Measurements from ENCODE around the gene PASK. TPM values are rescaled to one million over a fixed set of nuclear protein-coding genes. Genes with fewer than 3 reads are reported as not detected.

Gene PASK
- total RNA-seq, 1 donor from 2014 or later = 10.5 TPM

DNA sequence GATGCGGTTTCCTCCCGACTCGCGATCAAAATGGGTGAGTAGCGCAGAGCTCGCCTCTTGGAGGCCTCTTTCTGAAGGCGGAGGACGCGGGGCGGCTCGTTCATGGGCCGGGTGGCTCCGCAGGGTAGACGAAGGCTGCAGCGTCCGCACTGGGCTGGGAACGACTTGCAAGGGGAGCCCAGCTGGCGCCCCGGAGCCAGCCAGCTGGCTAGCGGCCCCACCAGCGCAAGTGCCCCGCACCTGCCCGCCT lies 328 bp upstream of the PASK start:
- Mint-ChIP-seq H3K4me1 (ENCODE audit: unreplicated experiment) (peaks cover 24% of the 10 kb centered on the region), H3K36me3 (ENCODE audit: unreplicated experiment) (peaks cover 3% of the 10 kb centered on the region), H3K9me3 (ENCODE audit: unreplicated experiment) (no peaks in the 10 kb centered on the region), H3K27ac (ENCODE audit: unreplicated experiment) (peak overlapping the region; percentile 76), H3K4me3 (ENCODE audit: unreplicated experiment) (peak overlapping the region; percentile 90), H3K27me3 (ENCODE audit: unreplicated experiment) (no peaks in the 10 kb centered on the region)
- DNase-seq (ENCODE audit: extremely low spot score, unreplicated experiment) = no peak
- TF ChIP-seq, protein P1, sequence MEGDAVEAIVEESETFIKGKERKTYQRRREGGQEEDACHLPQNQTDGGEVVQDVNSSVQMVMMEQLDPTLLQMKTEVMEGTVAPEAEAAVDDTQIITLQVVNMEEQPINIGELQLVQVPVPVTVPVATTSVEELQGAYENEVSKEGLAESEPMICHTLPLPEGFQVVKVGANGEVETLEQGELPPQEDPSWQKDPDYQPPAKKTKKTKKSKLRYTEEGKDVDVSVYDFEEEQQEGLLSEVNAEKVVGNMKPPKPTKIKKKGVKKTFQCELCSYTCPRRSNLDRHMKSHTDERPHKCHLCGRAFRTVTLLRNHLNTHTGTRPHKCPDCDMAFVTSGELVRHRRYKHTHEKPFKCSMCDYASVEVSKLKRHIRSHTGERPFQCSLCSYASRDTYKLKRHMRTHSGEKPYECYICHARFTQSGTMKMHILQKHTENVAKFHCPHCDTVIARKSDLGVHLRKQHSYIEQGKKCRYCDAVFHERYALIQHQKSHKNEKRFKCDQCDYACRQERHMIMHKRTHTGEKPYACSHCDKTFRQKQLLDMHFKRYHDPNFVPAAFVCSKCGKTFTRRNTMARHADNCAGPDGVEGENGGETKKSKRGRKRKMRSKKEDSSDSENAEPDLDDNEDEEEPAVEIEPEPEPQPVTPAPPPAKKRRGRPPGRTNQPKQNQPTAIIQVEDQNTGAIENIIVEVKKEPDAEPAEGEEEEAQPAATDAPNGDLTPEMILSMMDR (IDR thresholded peaks at IDR 0.05) = no peak

DNA sequence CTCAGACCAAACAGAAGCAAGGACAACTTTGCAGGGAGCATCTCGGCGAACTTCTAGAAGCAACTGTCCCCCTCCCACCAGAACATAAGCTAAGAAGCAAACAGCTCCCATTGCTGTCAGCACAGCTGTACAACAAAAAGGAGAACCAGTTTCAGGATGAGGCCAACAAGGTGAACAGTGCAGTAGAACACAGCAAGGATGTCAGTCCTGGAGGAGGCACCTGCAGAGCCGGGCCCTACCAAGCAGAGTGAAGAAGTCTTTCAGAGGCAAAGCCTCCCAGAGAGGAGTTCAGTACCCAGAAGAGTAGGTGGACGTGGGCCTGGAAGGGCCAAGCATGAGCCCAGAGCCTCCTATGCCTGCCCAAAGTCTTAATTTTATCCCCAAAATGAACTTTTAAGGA lies 1.0 kb downstream of the PASK start:
- no peak for DNase-seq (ENCODE audit: extremely low spot score, unreplicated experiment)
- peak overlapping the region; percentile 90 for H3K4me3 Mint-ChIP-seq (ENCODE audit: unreplicated experiment)
- TF ChIP-seq, protein P1 (IDR thresholded peaks at IDR 0.05) = no peak
- no peaks in the 10 kb centered on the region for H3K9me3 Mint-ChIP-seq (ENCODE audit: unreplicated experiment)
- H3K27ac Mint-ChIP-seq (ENCODE audit: unreplicated experiment) = no peak overlapping the region
- H3K4me1 Mint-ChIP-seq (ENCODE audit: unreplicated experiment) = peaks cover 24% of the 10 kb centered on the region
- peaks cover 1% of the 10 kb centered on the region for H3K36me3 Mint-ChIP-seq (ENCODE audit: unreplicated experiment)
- H3K27me3 Mint-ChIP-seq (ENCODE audit: unreplicated experiment) = no peaks in the 10 kb centered on the region

DNA sequence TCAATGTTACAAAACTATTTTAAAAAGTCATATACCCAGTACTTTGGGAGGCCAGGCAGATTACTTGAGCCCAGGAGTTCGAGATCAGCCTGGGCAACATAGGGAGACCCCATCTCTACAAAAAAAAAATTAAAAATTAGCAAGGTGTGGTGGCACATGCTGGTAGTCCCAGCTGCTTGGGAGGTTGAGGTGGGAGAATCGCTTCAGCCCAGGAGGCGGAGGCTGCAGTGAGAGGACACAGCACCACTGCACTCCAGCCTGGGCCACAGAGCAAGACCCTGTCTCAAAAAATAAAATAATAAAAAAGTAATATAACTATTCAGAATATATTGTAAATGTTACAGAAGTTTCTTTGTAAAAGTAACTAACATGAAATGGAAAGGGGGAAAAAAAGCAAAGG lies 1.9 kb downstream of the PASK start:
- Mint-ChIP-seq H3K36me3 (ENCODE audit: unreplicated experiment) (peaks cover 2% of the 10 kb centered on the region), H3K9me3 (ENCODE audit: unreplicated experiment) (no peaks in the 10 kb centered on the region), H3K4me1 (ENCODE audit: unreplicated experiment) (peaks cover 24% of the 10 kb centered on the region), H3K27me3 (ENCODE audit: unreplicated experiment) (no peaks in the 10 kb centered on the region), H3K27ac (ENCODE audit: unreplicated experiment) (no peak overlapping the region), H3K4me3 (ENCODE audit: unreplicated experiment) (no peak overlapping the region)
- no peak for DNase-seq (ENCODE audit: extremely low spot score, unreplicated experiment)
- TF ChIP-seq, protein P1 (IDR thresholded peaks at IDR 0.05) = no peak

DNA sequence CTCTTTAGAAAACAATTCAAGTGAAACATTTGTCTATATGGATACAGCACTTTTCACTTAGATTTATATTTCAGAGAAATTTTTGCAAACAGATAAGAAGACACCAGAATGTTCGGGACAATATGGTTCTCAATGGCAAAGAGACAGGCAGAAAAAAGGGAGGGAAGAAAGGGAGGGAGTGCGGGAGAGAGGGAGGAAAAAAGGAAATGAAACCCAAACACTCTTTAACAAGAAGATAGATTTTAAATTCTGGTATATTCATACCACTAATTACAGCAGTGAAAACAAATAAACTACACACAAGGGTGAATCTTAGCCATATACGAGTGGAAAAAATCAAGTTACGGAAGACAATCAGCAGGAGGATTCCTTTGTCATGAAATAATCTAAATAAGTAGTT lies 3.0 kb downstream of the PASK start:
- no peak for DNase-seq (ENCODE audit: extremely low spot score, unreplicated experiment)
- Mint-ChIP-seq H3K4me1 (ENCODE audit: unreplicated experiment) (peaks cover 14% of the 10 kb centered on the region), H3K27ac (ENCODE audit: unreplicated experiment) (no peak overlapping the region), H3K9me3 (ENCODE audit: unreplicated experiment) (no peaks in the 10 kb centered on the region), H3K36me3 (ENCODE audit: unreplicated experiment) (peaks cover 2% of the 10 kb centered on the region), H3K27me3 (ENCODE audit: unreplicated experiment) (no peaks in the 10 kb centered on the region), H3K4me3 (ENCODE audit: unreplicated experiment) (no peak overlapping the region)
- TF ChIP-seq, protein P1 (IDR thresholded peaks at IDR 0.05) = no peak

DNA sequence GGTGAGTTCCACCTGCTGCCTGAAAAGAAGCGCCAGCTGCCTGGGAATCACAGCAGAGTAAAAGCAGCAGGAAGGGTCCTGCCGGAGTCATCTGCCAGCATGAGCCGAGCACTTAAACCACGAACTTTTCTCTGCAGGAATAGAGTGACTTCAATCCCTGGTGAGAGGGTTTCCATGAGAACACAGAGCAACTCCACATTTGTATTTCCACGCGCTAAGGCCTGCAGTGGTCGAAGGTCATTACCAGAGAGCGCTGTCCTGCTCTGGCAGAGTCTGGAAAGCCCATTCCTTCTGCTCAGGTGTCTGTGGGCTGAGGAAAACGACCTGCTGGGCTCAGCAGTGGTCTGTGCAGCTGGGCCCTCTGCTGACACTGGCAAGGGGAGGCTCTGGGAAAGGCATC lies 6.7 kb downstream of the PASK start:
- no peaks in the 10 kb centered on the region for H3K27me3 Mint-ChIP-seq (ENCODE audit: unreplicated experiment)
- H3K4me3 Mint-ChIP-seq (ENCODE audit: unreplicated experiment) = no peak overlapping the region
- H3K36me3 Mint-ChIP-seq (ENCODE audit: unreplicated experiment) = peaks cover 2% of the 10 kb centered on the region
- DNase-seq (ENCODE audit: extremely low spot score, unreplicated experiment) = no peak
- no peak overlapping the region for H3K27ac Mint-ChIP-seq (ENCODE audit: unreplicated experiment)
- H3K4me1 Mint-ChIP-seq (ENCODE audit: unreplicated experiment) = no peaks in the 10 kb centered on the region
- TF ChIP-seq, protein P1 (IDR thresholded peaks at IDR 0.05) = no peak
- H3K9me3 Mint-ChIP-seq (ENCODE audit: unreplicated experiment) = no peaks in the 10 kb centered on the region

Measured in osteocyte (in vitro differentiated cells).